HEK293 (cell line): ENCODE measurements around the gene HS1BP3.

Experiments used
- CTCF ChIA-PET: fragments of 350-600 bp; formaldehyde crosslinking; extraction: SDS; loops from one replicate; lab custom pipeline; 2021; ENCODE audit warnings: antibody characterized with exemption; lab: Yijun Ruan, JAX
- POLR2A ChIA-PET: fragments of 300-600 bp; formaldehyde crosslinking; extraction: SDS; loops from one replicate; lab custom pipeline; 2020; ENCODE audit warnings: antibody characterized with exemption, inconsistent platforms; lab: Yijun Ruan, JAX
- H3K27ac ChIP-seq: fragments of 200-500 bp; sonication (Bioruptor generic); 2 replicates; pipeline ENCODE4 v1.5.1; 2014; ENCODE audit warnings: low read depth, low read length, control low read depth, inconsistent platforms; ENCODE audit errors: extremely low read depth
- H3K36me3 ChIP-seq, 2 experiments: fragments of 200-500 bp in 1 of 2; sonication (Bioruptor generic) in 1 of 2; 1 replicate in 1 of 2; 2 replicates in 1 of 2; pipeline ENCODE4 v1.5.1; 2014 to 2017; ENCODE audit warnings: inconsistent platforms in 2 of 2, low read length in 2 of 2; ENCODE audit not compliant: control insufficient read depth in 2 of 2, insufficient read depth in 1 of 2
- H3K4me1 ChIP-seq: fragments of 200-500 bp; sonication (Bioruptor generic); 2 replicates; pipeline ENCODE4 v1.5.1; 2014; ENCODE audit warnings: mild to moderate bottlenecking, low read length, inconsistent platforms; ENCODE audit not compliant: control insufficient read depth, insufficient read depth
- H3K4me3 ChIP-seq: 2 replicates; pipeline ENCODE4 v1.5.1; 2011; ENCODE audit warnings: low read depth, mild to moderate bottlenecking, control low read depth, low read length, moderate library complexity
- H3K9me3 ChIP-seq: fragments of 200-500 bp; sonication (Bioruptor generic); 2 replicates; pipeline ENCODE4 v1.5.1; 2014; ENCODE audit warnings: low read depth, low read length, inconsistent platforms; ENCODE audit not compliant: control insufficient read depth, insufficient read depth
- BCL11B ChIP-seq: fragments of 450-650 bp; formaldehyde crosslinking; IDR thresholded peaks from 2 replicates; pipeline ENCODE4 v1.5.1; 2016; ENCODE audit warnings: low read depth, missing biosample characterization, missing genetic modification characterization
- GFI1B ChIP-seq: fragments of 450-650 bp; formaldehyde crosslinking; IDR thresholded peaks from 2 replicates; pipeline ENCODE4 v1.5.1; 2016; ENCODE audit warnings: missing biosample characterization, missing genetic modification characterization
- GLI4 ChIP-seq: fragments of 450-650 bp; formaldehyde crosslinking; IDR thresholded peaks from 2 replicates; pipeline ENCODE4 v1.5.1; 2016; ENCODE audit warnings: missing biosample characterization, missing genetic modification characterization
- GLIS1 ChIP-seq: fragments of 450-650 bp; formaldehyde crosslinking; IDR thresholded peaks from 2 replicates; pipeline ENCODE4 v1.5.1; 2016; ENCODE audit warnings: missing biosample characterization, missing genetic modification characterization
- ZBTB17 ChIP-seq: fragments of 450-650 bp; formaldehyde crosslinking; IDR thresholded peaks from 2 replicates; pipeline ENCODE4 v1.5.1; 2016; ENCODE audit warnings: missing biosample characterization, missing genetic modification characterization
- ZNF10 ChIP-seq: fragments of 450-650 bp; formaldehyde crosslinking; IDR thresholded peaks from 2 replicates; pipeline ENCODE4 v1.5.1; 2017; ENCODE audit warnings: missing biosample characterization, missing genetic modification characterization
- ZNF112 ChIP-seq: fragments of 450-650 bp; formaldehyde crosslinking; IDR thresholded peaks from 2 replicates; pipeline ENCODE4 v1.5.0; 2017; ENCODE audit warnings: missing biosample characterization, missing genetic modification characterization
- ZNF146 ChIP-seq: fragments of 450-650 bp; formaldehyde crosslinking; IDR thresholded peaks from 2 replicates; pipeline ENCODE4 v1.5.1; 2016; ENCODE audit warnings: missing biosample characterization, missing genetic modification characterization
- ZNF214 ChIP-seq: fragments of 450-650 bp; formaldehyde crosslinking; IDR thresholded peaks from 2 replicates; pipeline ENCODE4 v1.5.1; 2017; ENCODE audit warnings: missing biosample characterization, mild to moderate bottlenecking, missing genetic modification characterization, borderline replicate concordance
- ZNF426 ChIP-seq: fragments of 450-650 bp; formaldehyde crosslinking; IDR thresholded peaks from 2 replicates; pipeline ENCODE4 v1.5.1; 2017; ENCODE audit warnings: missing biosample characterization, missing genetic modification characterization, mild to moderate bottlenecking, inconsistent platforms, moderate library complexity
- ZNF510 ChIP-seq: fragments of 450-650 bp; formaldehyde crosslinking; IDR thresholded peaks from 2 replicates; pipeline ENCODE4 v1.5.1; 2018; ENCODE audit warnings: mild to moderate bottlenecking, missing genetic modification characterization, missing biosample characterization; ENCODE audit not compliant: insufficient replicate concordance
- ZNF521 ChIP-seq: fragments of 450-650 bp; formaldehyde crosslinking; IDR thresholded peaks from 2 replicates; pipeline ENCODE4 v1.5.1; 2017; ENCODE audit warnings: missing biosample characterization, mild to moderate bottlenecking, missing genetic modification characterization
- ZNF544 ChIP-seq: fragments of 450-650 bp; formaldehyde crosslinking; IDR thresholded peaks from 2 replicates; pipeline ENCODE4 v1.5.0; 2017; ENCODE audit warnings: missing biosample characterization, missing genetic modification characterization
- ZNF664 ChIP-seq: fragments of 450-650 bp; formaldehyde crosslinking; IDR thresholded peaks from 2 replicates; pipeline ENCODE4 v1.5.1; 2016; ENCODE audit warnings: missing biosample characterization, missing genetic modification characterization
- ZNF670 ChIP-seq: fragments of 450-650 bp; formaldehyde crosslinking; IDR thresholded peaks from 2 replicates; pipeline ENCODE4 v1.5.1; 2016; ENCODE audit warnings: missing biosample characterization, missing genetic modification characterization, low read depth
- ZNF776 ChIP-seq: fragments of 450-650 bp; formaldehyde crosslinking; IDR thresholded peaks from 2 replicates; pipeline ENCODE4 v1.5.0; 2017; ENCODE audit warnings: missing biosample characterization, missing genetic modification characterization, borderline replicate concordance
- TF ChIP-seq, protein P1 (sequence below): fragments of 450-650 bp; formaldehyde crosslinking; IDR thresholded peaks from 2 replicates; pipeline ENCODE4 v1.5.1; 2017; ENCODE audit warnings: missing biosample characterization, missing genetic modification characterization
- TF ChIP-seq, protein P2 (sequence below): fragments of 450-650 bp; formaldehyde crosslinking; IDR thresholded peaks from 2 replicates; pipeline ENCODE4 v1.5.1; 2017; ENCODE audit warnings: missing biosample characterization, missing genetic modification characterization
- TF ChIP-seq, protein P3 (sequence below): fragments of 450-650 bp; formaldehyde crosslinking; IDR thresholded peaks from 2 replicates; pipeline ENCODE4 v1.5.1; 2016; ENCODE audit warnings: missing biosample characterization, missing genetic modification characterization
- TF ChIP-seq, protein P4 (sequence below): fragments of 450-650 bp; formaldehyde crosslinking; optimal IDR thresholded peaks from 2 replicates; pipeline ENCODE3; 2016; ENCODE audit warnings: missing biosample characterization, mild to moderate bottlenecking, missing genetic modification characterization
- TF ChIP-seq, protein P5 (sequence below): fragments of 450-650 bp; formaldehyde crosslinking; IDR thresholded peaks from 2 replicates; pipeline ENCODE4 v1.5.1; 2016; ENCODE audit warnings: missing biosample characterization, missing genetic modification characterization

Gene HS1BP3

DNA sequence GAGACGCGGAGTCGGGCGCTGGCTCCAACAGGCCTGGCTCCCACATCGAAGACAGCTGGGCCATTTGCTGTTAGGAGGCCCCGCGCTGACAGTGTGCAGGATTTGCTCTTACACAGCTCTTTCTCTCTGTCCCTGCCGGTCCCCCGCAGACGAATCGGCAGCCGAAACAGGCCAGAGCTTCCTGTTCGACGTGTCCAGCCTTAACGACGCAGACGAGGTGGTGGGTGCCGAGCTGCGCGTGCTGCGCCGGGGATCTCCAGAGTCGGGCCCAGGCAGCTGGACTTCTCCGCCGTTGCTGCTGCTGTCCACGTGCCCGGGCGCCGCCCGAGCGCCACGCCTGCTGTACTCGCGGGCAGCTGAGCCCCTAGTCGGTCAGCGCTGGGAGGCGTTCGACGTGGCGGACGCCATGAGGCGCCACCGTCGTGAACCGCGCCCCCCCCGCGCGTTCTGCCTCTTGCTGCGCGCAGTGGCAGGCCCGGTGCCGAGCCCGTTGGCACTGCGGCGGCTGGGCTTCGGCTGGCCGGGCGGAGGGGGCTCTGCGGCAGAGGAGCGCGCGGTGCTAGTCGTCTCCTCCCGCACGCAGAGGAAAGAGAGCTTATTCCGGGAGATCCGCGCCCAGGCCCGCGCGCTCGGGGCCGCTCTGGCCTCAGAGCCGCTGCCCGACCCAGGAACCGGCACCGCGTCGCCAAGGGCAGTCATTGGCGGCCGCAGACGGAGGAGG is 19.6 kb upstream of the HS1BP3 start (continued):
- TF ChIP-seq, protein P1, sequence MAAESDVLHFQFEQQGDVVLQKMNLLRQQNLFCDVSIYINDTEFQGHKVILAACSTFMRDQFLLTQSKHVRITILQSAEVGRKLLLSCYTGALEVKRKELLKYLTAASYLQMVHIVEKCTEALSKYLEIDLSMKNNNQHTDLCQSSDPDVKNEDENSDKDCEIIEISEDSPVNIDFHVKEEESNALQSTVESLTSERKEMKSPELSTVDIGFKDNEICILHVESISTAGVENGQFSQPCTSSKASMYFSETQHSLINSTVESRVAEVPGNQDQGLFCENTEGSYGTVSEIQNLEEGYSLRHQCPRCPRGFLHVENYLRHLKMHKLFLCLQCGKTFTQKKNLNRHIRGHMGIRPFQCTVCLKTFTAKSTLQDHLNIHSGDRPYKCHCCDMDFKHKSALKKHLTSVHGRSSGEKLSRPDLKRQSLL (tag by site-specific recombination), result no peak
- TF ChIP-seq GLI4 (tag by site-specific recombination) (no peak), ZNF10 (no peak)

DNA sequence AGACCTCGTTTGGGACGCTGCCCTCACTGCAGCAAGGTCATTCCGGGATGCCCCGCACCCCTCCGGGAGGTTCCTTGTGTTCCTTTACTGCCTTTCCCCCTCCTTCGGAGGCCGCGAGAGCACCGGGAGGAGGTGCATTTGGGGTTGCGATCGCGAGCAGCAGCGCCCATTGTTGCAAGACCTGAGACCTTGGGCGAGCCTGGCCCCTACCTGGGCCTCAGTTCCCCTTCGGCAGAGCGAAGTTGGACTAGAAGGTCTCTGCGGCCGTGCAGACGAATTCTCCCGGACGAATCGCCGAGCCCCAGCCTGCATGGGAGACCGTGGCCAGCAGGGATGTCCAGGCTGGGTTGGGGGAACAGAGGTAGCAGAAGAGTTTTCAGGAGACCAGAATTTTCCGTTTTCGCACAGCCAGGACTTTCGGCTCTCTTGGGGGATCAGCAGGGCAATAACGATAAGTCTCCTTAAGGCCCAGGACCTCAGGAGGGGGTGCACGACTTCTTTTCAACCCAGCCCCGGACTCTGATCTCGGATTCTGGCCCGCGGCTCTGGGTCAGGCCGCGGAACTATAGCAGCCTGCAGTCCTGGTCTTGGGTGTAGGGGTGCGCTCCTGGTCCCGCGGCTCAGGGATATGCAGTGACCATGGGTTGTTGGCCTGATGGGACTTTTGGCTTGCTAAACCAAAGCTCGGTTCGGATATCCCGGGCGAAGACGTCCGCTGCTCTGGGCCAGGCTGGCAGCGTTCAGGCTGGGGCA is 18.8 kb upstream of the HS1BP3 start:
- H3K4me1 ChIP-seq, result no peaks in the 10 kb centered on the region
- H3K4me3 ChIP-seq, result no peak overlapping the region
- H3K36me3 ChIP-seq, result peaks cover 0 to 44% of the 10 kb centered on the region in 2 experiments; a peak in 1 of 3 replicates
- no peak overlapping the region for H3K27ac ChIP-seq
- H3K9me3 ChIP-seq, result no peaks in the 10 kb centered on the region
- TF ChIP-seq ZNF521 (tag by site-specific recombination) (no peak), ZNF776 (tag by site-specific recombination) (no peak), GFI1B (tag by site-specific recombination) (no peak)
- ChIA-PET POLR2A (no interaction called here), CTCF (interaction anchor here (1.2 kb wide), 1 partner anchor 8 kb away, joined by 4 read pairs; no protein-coding TSS in a partner anchor)

DNA sequence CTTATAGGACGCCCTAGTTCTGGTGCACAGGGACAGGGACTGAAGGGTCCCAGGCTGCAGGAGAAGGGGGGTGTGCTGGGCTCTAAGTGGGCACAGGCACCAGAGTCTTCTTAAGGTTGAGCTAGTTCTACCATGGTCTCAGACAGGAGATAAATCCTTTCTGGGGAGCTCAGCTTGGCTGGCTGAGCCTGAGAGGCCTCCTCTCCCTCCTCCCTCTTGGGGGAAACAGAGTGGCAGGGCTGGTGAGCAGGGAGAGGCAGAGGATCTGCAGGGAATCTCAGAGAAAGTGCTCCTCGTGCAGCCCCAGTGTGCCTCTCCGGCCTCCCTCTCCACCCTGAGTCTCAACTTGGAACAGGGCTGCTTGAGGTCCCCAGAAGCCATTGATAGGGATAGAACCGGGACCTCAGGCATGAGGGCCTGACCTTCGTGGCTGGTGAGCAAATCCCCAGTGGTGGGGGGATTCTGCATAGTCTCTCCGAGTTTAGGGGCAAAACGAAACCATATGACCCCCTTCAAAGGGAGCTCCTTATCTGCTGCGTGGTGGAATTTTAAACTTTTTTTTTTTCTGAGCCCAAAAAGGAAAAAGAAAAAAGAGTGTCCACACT is 18.1 kb upstream of the HS1BP3 start:
- ChIA-PET POLR2A (no interaction called here), CTCF (interaction anchor here (0.5 to 0.6 kb wide), 2 partner anchors 15 to 330 kb away, joined by 3 to 5 read pairs; no protein-coding TSS in a partner anchor)
- H3K9me3 ChIP-seq, result no peaks in the 10 kb centered on the region
- H3K4me1 ChIP-seq, result no peaks in the 10 kb centered on the region
- H3K36me3 ChIP-seq, result peaks cover 0 to 36% of the 10 kb centered on the region in 2 experiments; a peak in 1 of 3 replicates
- no peak overlapping the region for H3K4me3 ChIP-seq
- no peak overlapping the region for H3K27ac ChIP-seq
- TF ChIP-seq GLIS1 (tag by site-specific recombination) (no peak), BCL11B (tag by site-specific recombination) (no peak), ZNF670 (tag by site-specific recombination) (no peak), ZNF664 (tag by site-specific recombination) (no peak), ZNF146 (tag by site-specific recombination) (no peak), ZNF214 (tag by site-specific recombination) (no peak), ZBTB17 (tag by site-specific recombination) (no peak), ZNF510 (no peak), ZNF426 (no peak), ZNF112 (tag by site-specific recombination) (no peak), ZNF544 (no peak)
- TF ChIP-seq, protein P2, sequence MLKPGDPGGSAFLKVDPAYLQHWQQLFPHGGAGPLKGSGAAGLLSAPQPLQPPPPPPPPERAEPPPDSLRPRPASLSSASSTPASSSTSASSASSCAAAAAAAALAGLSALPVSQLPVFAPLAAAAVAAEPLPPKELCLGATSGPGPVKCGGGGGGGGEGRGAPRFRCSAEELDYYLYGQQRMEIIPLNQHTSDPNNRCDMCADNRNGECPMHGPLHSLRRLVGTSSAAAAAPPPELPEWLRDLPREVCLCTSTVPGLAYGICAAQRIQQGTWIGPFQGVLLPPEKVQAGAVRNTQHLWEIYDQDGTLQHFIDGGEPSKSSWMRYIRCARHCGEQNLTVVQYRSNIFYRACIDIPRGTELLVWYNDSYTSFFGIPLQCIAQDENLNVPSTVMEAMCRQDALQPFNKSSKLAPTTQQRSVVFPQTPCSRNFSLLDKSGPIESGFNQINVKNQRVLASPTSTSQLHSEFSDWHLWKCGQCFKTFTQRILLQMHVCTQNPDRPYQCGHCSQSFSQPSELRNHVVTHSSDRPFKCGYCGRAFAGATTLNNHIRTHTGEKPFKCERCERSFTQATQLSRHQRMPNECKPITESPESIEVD (tag by site-specific recombination), result no peak
- TF ChIP-seq, protein P3, sequence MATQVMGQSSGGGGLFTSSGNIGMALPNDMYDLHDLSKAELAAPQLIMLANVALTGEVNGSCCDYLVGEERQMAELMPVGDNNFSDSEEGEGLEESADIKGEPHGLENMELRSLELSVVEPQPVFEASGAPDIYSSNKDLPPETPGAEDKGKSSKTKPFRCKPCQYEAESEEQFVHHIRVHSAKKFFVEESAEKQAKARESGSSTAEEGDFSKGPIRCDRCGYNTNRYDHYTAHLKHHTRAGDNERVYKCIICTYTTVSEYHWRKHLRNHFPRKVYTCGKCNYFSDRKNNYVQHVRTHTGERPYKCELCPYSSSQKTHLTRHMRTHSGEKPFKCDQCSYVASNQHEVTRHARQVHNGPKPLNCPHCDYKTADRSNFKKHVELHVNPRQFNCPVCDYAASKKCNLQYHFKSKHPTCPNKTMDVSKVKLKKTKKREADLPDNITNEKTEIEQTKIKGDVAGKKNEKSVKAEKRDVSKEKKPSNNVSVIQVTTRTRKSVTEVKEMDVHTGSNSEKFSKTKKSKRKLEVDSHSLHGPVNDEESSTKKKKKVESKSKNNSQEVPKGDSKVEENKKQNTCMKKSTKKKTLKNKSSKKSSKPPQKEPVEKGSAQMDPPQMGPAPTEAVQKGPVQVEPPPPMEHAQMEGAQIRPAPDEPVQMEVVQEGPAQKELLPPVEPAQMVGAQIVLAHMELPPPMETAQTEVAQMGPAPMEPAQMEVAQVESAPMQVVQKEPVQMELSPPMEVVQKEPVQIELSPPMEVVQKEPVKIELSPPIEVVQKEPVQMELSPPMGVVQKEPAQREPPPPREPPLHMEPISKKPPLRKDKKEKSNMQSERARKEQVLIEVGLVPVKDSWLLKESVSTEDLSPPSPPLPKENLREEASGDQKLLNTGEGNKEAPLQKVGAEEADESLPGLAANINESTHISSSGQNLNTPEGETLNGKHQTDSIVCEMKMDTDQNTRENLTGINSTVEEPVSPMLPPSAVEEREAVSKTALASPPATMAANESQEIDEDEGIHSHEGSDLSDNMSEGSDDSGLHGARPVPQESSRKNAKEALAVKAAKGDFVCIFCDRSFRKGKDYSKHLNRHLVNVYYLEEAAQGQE, result no peak
- TF ChIP-seq, protein P4, sequence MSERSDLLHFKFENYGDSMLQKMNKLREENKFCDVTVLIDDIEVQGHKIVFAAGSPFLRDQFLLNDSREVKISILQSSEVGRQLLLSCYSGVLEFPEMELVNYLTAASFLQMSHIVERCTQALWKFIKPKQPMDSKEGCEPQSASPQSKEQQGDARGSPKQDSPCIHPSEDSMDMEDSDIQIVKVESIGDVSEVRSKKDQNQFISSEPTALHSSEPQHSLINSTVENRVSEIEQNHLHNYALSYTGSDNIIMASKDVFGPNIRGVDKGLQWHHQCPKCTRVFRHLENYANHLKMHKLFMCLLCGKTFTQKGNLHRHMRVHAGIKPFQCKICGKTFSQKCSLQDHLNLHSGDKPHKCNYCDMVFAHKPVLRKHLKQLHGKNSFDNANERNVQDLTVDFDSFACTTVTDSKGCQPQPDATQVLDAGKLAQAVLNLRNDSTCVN (tag by site-specific recombination), result no peak
- TF ChIP-seq, protein P5, sequence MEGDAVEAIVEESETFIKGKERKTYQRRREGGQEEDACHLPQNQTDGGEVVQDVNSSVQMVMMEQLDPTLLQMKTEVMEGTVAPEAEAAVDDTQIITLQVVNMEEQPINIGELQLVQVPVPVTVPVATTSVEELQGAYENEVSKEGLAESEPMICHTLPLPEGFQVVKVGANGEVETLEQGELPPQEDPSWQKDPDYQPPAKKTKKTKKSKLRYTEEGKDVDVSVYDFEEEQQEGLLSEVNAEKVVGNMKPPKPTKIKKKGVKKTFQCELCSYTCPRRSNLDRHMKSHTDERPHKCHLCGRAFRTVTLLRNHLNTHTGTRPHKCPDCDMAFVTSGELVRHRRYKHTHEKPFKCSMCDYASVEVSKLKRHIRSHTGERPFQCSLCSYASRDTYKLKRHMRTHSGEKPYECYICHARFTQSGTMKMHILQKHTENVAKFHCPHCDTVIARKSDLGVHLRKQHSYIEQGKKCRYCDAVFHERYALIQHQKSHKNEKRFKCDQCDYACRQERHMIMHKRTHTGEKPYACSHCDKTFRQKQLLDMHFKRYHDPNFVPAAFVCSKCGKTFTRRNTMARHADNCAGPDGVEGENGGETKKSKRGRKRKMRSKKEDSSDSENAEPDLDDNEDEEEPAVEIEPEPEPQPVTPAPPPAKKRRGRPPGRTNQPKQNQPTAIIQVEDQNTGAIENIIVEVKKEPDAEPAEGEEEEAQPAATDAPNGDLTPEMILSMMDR, result no peak
